BLaER1 (cell line): Measurements from ENCODE around the gene GLT1D1.

Experiments
- H3K27ac ChIP-seq: shearing (Covaris generic); formaldehyde crosslinking; 2 replicates; pipeline ENCODE4 v1.8.1; 2022
- H3K27me3 ChIP-seq: shearing (Covaris generic); formaldehyde crosslinking; 2 replicates; pipeline ENCODE4 v1.8.1; 2022
- H3K36me3 ChIP-seq: shearing (Covaris generic); formaldehyde crosslinking; 2 replicates; pipeline ENCODE4 v1.8.1; 2022
- H3K4me1 ChIP-seq: shearing (Covaris generic); formaldehyde crosslinking; 2 replicates; pipeline ENCODE4 v1.8.1; 2022
- H3K4me2 ChIP-seq: shearing (Covaris generic); formaldehyde crosslinking; 2 replicates; pipeline ENCODE4 v1.8.1; 2022
- H3K4me3 ChIP-seq: shearing (Covaris generic); formaldehyde crosslinking; 2 replicates; pipeline ENCODE4 v1.8.1; 2022
- H3K9ac ChIP-seq: shearing (Covaris generic); formaldehyde crosslinking; 2 replicates; pipeline ENCODE4 v1.8.1; 2022
- H3K9me3 ChIP-seq: shearing (Covaris generic); formaldehyde crosslinking; 2 replicates; pipeline ENCODE4 v1.8.1; 2022
- H4K20me1 ChIP-seq: shearing (Covaris generic); formaldehyde crosslinking; 2 replicates; pipeline ENCODE4 v1.8.1; 2022
- Cebpa-rat ChIP-seq: shearing (Covaris generic); IDR thresholded peaks from 2 replicates; pipeline ENCODE4 v1.8.1; 2022

GLT1D1 gene

GRCh38 chr12:128813392-128813791 lies 39.9 kb upstream of the GLT1D1 start:
- Histone ChIP-seq H3K27ac (no peak overlapping the region), H3K36me3 (peaks cover 72% of the 10 kb centered on the region), H3K4me1 (peaks cover 60% of the 10 kb centered on the region), H3K27me3 (no peaks in the 10 kb centered on the region), H3K9me3 (no peaks in the 10 kb centered on the region; the same call in 1 of the 2 replicates), H4K20me1 (peaks cover 100% of the 10 kb centered on the region), H3K4me3 (no peak overlapping the region), H3K9ac (no peak overlapping the region), H3K4me2 (no peak overlapping the region)
- TF ChIP-seq Cebpa-rat: no peak

- peaks cover 64% of the 10 kb centered on the region for H3K4me1 ChIP-seq
- peaks cover 70% of the 10 kb centered on the region for H3K36me3 ChIP-seq
- no peak for TF ChIP-seq Cebpa-rat
Observed at GRCh38 chr12:128813883-128814282, 39.4 kb upstream of the GLT1D1 start.

GRCh38 chr12:128814411-128815261 lies 38.6 kb upstream of the GLT1D1 start:
- Histone ChIP-seq H3K36me3 (peaks cover 69% of the 10 kb centered on the region), H3K27ac (0 out of 2 replicates have a peak overlapping the region, but pooled peaks have one; percentile 5), H3K4me2 (peak overlapping the region; percentile 80), H3K27me3 (no peaks in the 10 kb centered on the region), H3K4me1 (peaks cover 72% of the 10 kb centered on the region), H3K4me3 (no peak overlapping the region), H3K9me3 (no peaks in the 10 kb centered on the region; the same call in 1 of the 2 replicates), H3K9ac (no peak overlapping the region), H4K20me1 (peaks cover 100% of the 10 kb centered on the region)
- TF ChIP-seq Cebpa-rat: no peak

More at GRCh38 chr12:128813883-128814282, 39.4 kb upstream of the GLT1D1 start:
- Histone ChIP-seq H3K4me2 (no peak overlapping the region), H4K20me1 (peaks cover 100% of the 10 kb centered on the region), H3K9ac (no peak overlapping the region), H3K27me3 (no peaks in the 10 kb centered on the region), H3K9me3 (no peaks in the 10 kb centered on the region; the same call in 1 of the 2 replicates), H3K4me3 (no peak overlapping the region), H3K27ac (no peak overlapping the region)

- Histone ChIP-seq H3K9me3 (no peaks in the 10 kb centered on the region; the same call in 1 of the 2 replicates), H4K20me1 (peaks cover 100% of the 10 kb centered on the region), H3K4me1 (peaks cover 77% of the 10 kb centered on the region), H3K4me2 (peak overlapping the region; percentile 80), H3K4me3 (peak overlapping the region; percentile 20; the same call in 1 of the 2 replicates), H3K36me3 (peaks cover 66% of the 10 kb centered on the region), H3K27me3 (no peaks in the 10 kb centered on the region), H3K9ac (peak overlapping the region; percentile 39; the same call in 1 of the 2 replicates), H3K27ac (peak overlapping the region; percentile 45)
- no peak for TF ChIP-seq Cebpa-rat
Observed at GRCh38 chr12:128815779-128816642, 37.3 kb upstream of the GLT1D1 start.

GRCh38 chr12:128816643-128816920 lies 36.7 kb upstream of the GLT1D1 start:
- Histone ChIP-seq H3K27ac (peak overlapping the region; percentile 45), H4K20me1 (peaks cover 100% of the 10 kb centered on the region), H3K4me2 (peak overlapping the region; percentile 80), H3K9ac (peak overlapping the region; percentile 39; the same call in 1 of the 2 replicates), H3K4me3 (peak overlapping the region; percentile 20; the same call in 1 of the 2 replicates), H3K36me3 (peaks cover 65% of the 10 kb centered on the region), H3K9me3 (no peaks in the 10 kb centered on the region; the same call in 1 of the 2 replicates), H3K27me3 (no peaks in the 10 kb centered on the region), H3K4me1 (peaks cover 78% of the 10 kb centered on the region)
- no peak for TF ChIP-seq Cebpa-rat

GRCh38 chr12:128817111-128818015 lies 35.9 kb upstream of the GLT1D1 start:
- Histone ChIP-seq H3K4me3 (no peak overlapping the region; the same call in 1 of the 2 replicates), H3K36me3 (peaks cover 58% of the 10 kb centered on the region), H3K9me3 (no peaks in the 10 kb centered on the region; the same call in 1 of the 2 replicates), H3K4me1 (peaks cover 83% of the 10 kb centered on the region), H4K20me1 (peaks cover 100% of the 10 kb centered on the region), H3K27me3 (no peaks in the 10 kb centered on the region), H3K9ac (peak overlapping the region; percentile 49; the same call in 1 of the 2 replicates), H3K4me2 (peak overlapping the region; percentile 80), H3K27ac (peak overlapping the region; percentile 54)
- no peak; the same call in 1 of the 2 replicates for TF ChIP-seq Cebpa-rat

- Histone ChIP-seq H3K4me2 (peak overlapping the region; percentile 80), H3K9ac (peak overlapping the region; percentile 49; the same call in 1 of the 2 replicates), H3K9me3 (no peaks in the 10 kb centered on the region; the same call in 1 of the 2 replicates), H3K36me3 (peaks cover 48% of the 10 kb centered on the region), H4K20me1 (peaks cover 98% of the 10 kb centered on the region), H3K4me1 (peaks cover 83% of the 10 kb centered on the region), H3K27ac (peak overlapping the region; percentile 54), H3K27me3 (no peaks in the 10 kb centered on the region), H3K4me3 (peak overlapping the region; percentile 34)
- TF ChIP-seq Cebpa-rat: no peak
Observed at GRCh38 chr12:128818065-128819022, 34.9 kb upstream of the GLT1D1 start.
